ENCODE results near the gene R3HDM2.

DNA sequence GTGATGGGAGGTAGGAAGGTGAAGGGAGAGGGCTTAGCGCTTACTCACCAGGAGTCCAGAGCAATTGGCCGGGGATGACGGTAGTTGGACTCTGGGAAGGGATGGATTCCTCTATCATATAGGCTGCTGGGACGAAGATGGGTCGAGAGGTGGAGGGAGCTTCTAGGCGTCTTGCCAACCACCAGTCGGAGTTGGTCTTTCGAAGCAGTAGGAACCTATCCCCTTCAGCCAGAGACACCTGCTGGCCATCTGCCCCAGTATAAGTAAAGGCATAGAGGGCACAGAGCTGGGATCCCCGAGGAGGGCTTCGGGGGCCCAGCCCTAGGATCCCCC, 48.2 kb upstream of the R3HDM2 start:
- TF ChIP-seq GATA2 (IDR thresholded peaks at IDR 0.05; ENCODE audit: low read depth, low read length) (no peak), GATA3 (IDR thresholded peaks at IDR 0.05; ENCODE audit: low read depth, low read length) (no peak)

Measured in SH-SY5Y (cell line).